Smooth muscle cell (in vitro differentiated cells): ENCODE results near the gene CCDC7. TPM values are rescaled to one million over a fixed set of nuclear protein-coding genes. Genes with fewer than 3 reads are reported as not detected.
"Not testable (repeated sequence)": the region's sequence is repeated elsewhere in the genome, so short reads cannot be mapped to it uniquely, and the experiment has no call there.

Experiments used
- DNase-seq: peaks from one replicate; lab custom pipeline; 2025; ENCODE audit not compliant: unreplicated experiment; lab: John Stamatoyannopoulos, UW
- H2AFZ ChIP-seq: fragments of 200-600 bp; sonication (generic); 2 replicates; pipeline ENCODE4 v1.6.0; 2016; ENCODE audit warnings: antibody characterized with exemption, low read depth, mild to moderate bottlenecking
- H3F3A ChIP-seq: fragments of 200-600 bp; sonication (generic); 2 replicates; pipeline ENCODE4 v1.6.0; 2017; ENCODE audit warnings: antibody characterized with exemption, low read depth
- H3K27ac ChIP-seq: fragments of 200-600 bp; sonication (generic); 2 replicates; pipeline ENCODE4 v1.5.1; 2016; ENCODE audit warnings: low read depth, mild to moderate bottlenecking
- H3K27me3 ChIP-seq: fragments of 200-600 bp; sonication (generic); 2 replicates; pipeline ENCODE4 v1.6.1; 2016; ENCODE audit warnings: low read depth, mild to moderate bottlenecking
- H3K36me3 ChIP-seq: fragments of 200-600 bp; sonication (generic); 2 replicates; pipeline ENCODE4 v1.5.1; 2016; ENCODE audit warnings: low read depth
- H3K4me1 ChIP-seq: fragments of 200-600 bp; sonication (generic); 2 replicates; pipeline ENCODE4 v1.5.1; 2016; ENCODE audit warnings: low read depth
- H3K4me2 ChIP-seq: fragments of 200-600 bp; sonication (generic); 2 replicates; pipeline ENCODE4 v1.6.0; 2016; ENCODE audit warnings: mild to moderate bottlenecking
- H3K4me3 ChIP-seq: fragments of 200-600 bp; sonication (generic); 2 replicates; pipeline ENCODE4 v1.5.1; 2016; ENCODE audit warnings: mild to moderate bottlenecking
- H3K79me2 ChIP-seq: fragments of 200-600 bp; sonication (generic); 2 replicates; pipeline ENCODE4 v1.6.0; 2016; ENCODE audit warnings: low read depth, mild to moderate bottlenecking
- H3K9ac ChIP-seq: fragments of 200-600 bp; sonication (generic); 2 replicates; pipeline ENCODE4 v1.6.0; 2016; ENCODE audit warnings: low read depth
- H3K9me3 ChIP-seq: fragments of 200-600 bp; sonication (generic); replicated peaks from 2 replicates; pipeline ENCODE4 v1.5.1; 2016; ENCODE audit warnings: low read depth
- H4K20me1 ChIP-seq: fragments of 200-600 bp; sonication (generic); 2 replicates; pipeline ENCODE4 v1.6.0; 2016; ENCODE audit warnings: low read depth
- WGBS: methylation state at CpG from one replicate; pipeline ENCODE4 v1.1.7; 2016; ENCODE audit warnings: low lambda C conversion rate; 5-methylcytosine and 5-hydroxymethylcytosine counted together
- polyA plus RNA-seq: library from polyadenylated mRNA; unstranded; fragments of >200 nt; fragmentation: Nextera tagmentation; extraction: Ambion mirVana; gene quantifications from 2 replicates; pipeline ENCODE4 v1.2.1, GENCODE V29; 2016
- total RNA-seq: library from RNA; depleted of rRNA; stranded (reverse); fragments of >200 nt; gene quantifications from 2 replicates; pipeline ENCODE4 v1.2.3, GENCODE V29; 2014
- TF ChIP-seq, protein P1 (sequence below): fragments of 200-600 bp; sonication (generic); IDR thresholded peaks from 2 replicates; pipeline ENCODE4 v1.5.1; 2017; ENCODE audit warnings: borderline replicate concordance, mild to moderate bottlenecking, antibody characterized with exemption; ENCODE audit not compliant: insufficient read depth, poor library complexity, severe bottlenecking

The CCDC7 gene
- total and polyA plus RNA-seq, 2 experiments from 2014 or later = 1.5 to 4.2 TPM

DNA sequence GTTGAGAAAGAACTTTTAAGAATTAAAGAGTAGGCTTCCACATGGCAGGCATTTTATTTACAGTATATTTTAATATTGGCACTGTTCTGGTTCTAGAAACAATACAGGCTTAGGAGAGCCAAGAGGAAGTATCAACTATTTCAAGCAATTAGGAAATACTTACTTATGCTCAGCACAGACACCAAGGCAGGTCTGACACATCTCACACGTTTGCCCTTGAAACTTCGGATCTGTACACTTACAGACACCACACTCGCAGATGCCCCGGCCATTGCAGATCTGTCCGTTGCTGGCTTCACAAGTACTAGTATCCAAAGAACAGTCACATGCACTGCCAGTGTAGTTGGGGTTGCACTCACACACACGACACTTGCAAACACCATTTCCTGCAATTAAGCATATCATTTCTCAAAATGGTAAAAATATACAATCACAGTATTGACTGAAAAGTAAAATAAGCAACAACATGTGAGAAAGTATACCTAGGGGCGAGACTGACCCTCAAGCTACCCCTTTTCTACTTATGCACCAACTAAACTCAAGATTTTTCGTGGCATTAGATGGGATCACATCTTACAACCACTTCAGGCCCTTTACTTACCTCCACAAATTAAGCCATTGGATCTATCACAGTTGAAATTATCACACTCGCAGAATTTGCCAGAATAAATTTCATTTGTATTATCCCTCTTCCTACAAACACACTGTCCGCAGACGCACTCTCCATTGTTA lies 465.5 kb downstream of the CCDC7 start:
- Histone ChIP-seq H3K4me1 (no peaks in the 10 kb centered on the region), H3K79me2 (peaks cover 79% of the 10 kb centered on the region), H3K27me3 (no peaks in the 10 kb centered on the region), H3F3A (peaks cover 15% of the 10 kb centered on the region), H3K9ac (no peak overlapping the region), H3K4me2 (no peak overlapping the region), H3K27ac (no peak overlapping the region), H3K4me3 (no peak overlapping the region), H4K20me1 (peaks cover 80% of the 10 kb centered on the region), H3K36me3 (peaks cover 30% of the 10 kb centered on the region), H2AFZ (no peak overlapping the region), H3K9me3 (no peaks in the 10 kb centered on the region)
- no peak for DNase-seq
- TF ChIP-seq, protein P1, sequence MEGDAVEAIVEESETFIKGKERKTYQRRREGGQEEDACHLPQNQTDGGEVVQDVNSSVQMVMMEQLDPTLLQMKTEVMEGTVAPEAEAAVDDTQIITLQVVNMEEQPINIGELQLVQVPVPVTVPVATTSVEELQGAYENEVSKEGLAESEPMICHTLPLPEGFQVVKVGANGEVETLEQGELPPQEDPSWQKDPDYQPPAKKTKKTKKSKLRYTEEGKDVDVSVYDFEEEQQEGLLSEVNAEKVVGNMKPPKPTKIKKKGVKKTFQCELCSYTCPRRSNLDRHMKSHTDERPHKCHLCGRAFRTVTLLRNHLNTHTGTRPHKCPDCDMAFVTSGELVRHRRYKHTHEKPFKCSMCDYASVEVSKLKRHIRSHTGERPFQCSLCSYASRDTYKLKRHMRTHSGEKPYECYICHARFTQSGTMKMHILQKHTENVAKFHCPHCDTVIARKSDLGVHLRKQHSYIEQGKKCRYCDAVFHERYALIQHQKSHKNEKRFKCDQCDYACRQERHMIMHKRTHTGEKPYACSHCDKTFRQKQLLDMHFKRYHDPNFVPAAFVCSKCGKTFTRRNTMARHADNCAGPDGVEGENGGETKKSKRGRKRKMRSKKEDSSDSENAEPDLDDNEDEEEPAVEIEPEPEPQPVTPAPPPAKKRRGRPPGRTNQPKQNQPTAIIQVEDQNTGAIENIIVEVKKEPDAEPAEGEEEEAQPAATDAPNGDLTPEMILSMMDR = no peak
- 97% methylated on average over 11 of the region's 11 CpGs for WGBS

DNA sequence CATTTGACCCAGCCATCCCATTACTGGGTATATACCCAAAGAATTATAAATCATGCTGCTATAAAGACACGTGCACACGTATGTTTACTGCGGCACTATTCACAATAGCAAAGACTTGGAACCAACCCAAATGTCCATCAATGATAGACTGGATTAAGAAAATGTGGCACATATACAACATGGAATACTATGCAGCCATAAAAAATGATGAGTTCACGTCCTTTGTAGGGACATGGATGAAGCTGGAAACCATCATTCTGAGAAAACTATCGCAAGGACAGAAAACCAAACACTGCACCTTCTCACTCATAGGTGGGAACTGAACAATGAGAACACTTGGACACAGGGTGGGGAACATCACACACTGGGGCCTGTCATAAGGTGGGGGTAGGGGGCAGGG lies 471.9 kb downstream of the CCDC7 start:
- H3K27me3 ChIP-seq, H3K9me3 ChIP-seq, H3K9ac ChIP-seq, H3K27ac ChIP-seq, H3K4me2 ChIP-seq, H3K4me3 ChIP-seq, DNase-seq, H2AFZ ChIP-seq, H3K4me1 ChIP-seq: not testable (repeated sequence)
- Histone ChIP-seq H3K79me2 (peaks cover 87% of the 10 kb centered on the region), H4K20me1 (peaks cover 50% of the 10 kb centered on the region), H3F3A (peaks cover 29% of the 10 kb centered on the region), H3K36me3 (peaks cover 51% of the 10 kb centered on the region)
- WGBS = 94% methylated on average over 5 of the region's 5 CpGs

- no peak overlapping the region for H2AFZ ChIP-seq
- H3F3A ChIP-seq = peaks cover 29% of the 10 kb centered on the region
- no peak for DNase-seq
- no peaks in the 10 kb centered on the region for H3K9me3 ChIP-seq
- peaks cover 56% of the 10 kb centered on the region for H4K20me1 ChIP-seq
- H3K4me1 ChIP-seq = no peaks in the 10 kb centered on the region
- 90% methylated on average over 2 of the region's 2 CpGs for WGBS
- peaks cover 100% of the 10 kb centered on the region for H3K79me2 ChIP-seq
- no peak overlapping the region for H3K4me2 ChIP-seq
- no peak overlapping the region for H3K9ac ChIP-seq
- peaks cover 78% of the 10 kb centered on the region for H3K36me3 ChIP-seq
- TF ChIP-seq, protein P1 = no peak
- no peaks in the 10 kb centered on the region for H3K27me3 ChIP-seq
- H3K4me3 ChIP-seq = no peak overlapping the region
- H3K27ac ChIP-seq = peak overlapping the region; percentile 12
Observed at GRCh38 chr10:32922170-32922569, 476.2 kb downstream of the CCDC7 start.

GRCh38 chr10:32923134-32923533 lies 477.2 kb downstream of the CCDC7 start:
- Histone ChIP-seq H3K9me3 (no peaks in the 10 kb centered on the region), H3K4me1 (no peaks in the 10 kb centered on the region), H3K36me3 (peaks cover 85% of the 10 kb centered on the region), H3K27ac (peak overlapping the region; percentile 12), H3K4me2 (no peak overlapping the region), H3K9ac (no peak overlapping the region), H4K20me1 (peaks cover 64% of the 10 kb centered on the region), H2AFZ (no peak overlapping the region), H3F3A (peaks cover 31% of the 10 kb centered on the region), H3K4me3 (no peak overlapping the region), H3K27me3 (no peaks in the 10 kb centered on the region), H3K79me2 (peaks cover 100% of the 10 kb centered on the region)
- WGBS = 77% methylated on average over 2 of the region's 2 CpGs
- TF ChIP-seq, protein P1 = no peak
- no peak for DNase-seq
